ENCODE results near the gene SETD2. TPM values are rescaled to one million over a fixed set of nuclear protein-coding genes. Genes with fewer than 3 reads are reported as not detected.
A peak's percentile ranks its signal among the peaks of the same experiment; 100 is the strongest.

The SETD2 gene
- total and polyA plus RNA-seq, 9 of the 15 experiments (the other 6 are each of a cell fraction or from before 2014, with no cell fraction given): 8.2 to 44.0 (median 33.6) TPM

- peaks cover 10 to 16% of the 10 kb centered on the region in 2 experiments for H3K4me1 ChIP-seq (replicated peaks in 1 of 2; ENCODE audit: control insufficient read depth in 2 of 2, insufficient read depth in 2 of 2, low read length in 2 of 2)
- DNase-seq (ENCODE audit: extremely low read depth in 1 of 4, low spot score in 3 of 4): no peak
- H3K27ac ChIP-seq (ENCODE audit: extremely low read depth, low read depth, low read length): no peak overlapping the region
- H3K79me2 ChIP-seq (ENCODE audit: control insufficient read depth, insufficient read depth, low read length): no peaks in the 10 kb centered on the region; the same call in 2 of the 3 replicates
- CTCF ChIA-PET (ENCODE audit: low intra/inter-chr PET ratio): no interaction called here
- peaks cover 57% of the 10 kb centered on the region for H3K36me3 ChIP-seq (ENCODE audit: control insufficient read depth, insufficient read depth, low read length)
- BruUV-seq (replicated peaks): no TSS peak
- no peak overlapping the region for H3K4me2 ChIP-seq (ENCODE audit: insufficient read depth, low read length)
- H3K9me1 ChIP-seq (ENCODE audit: control insufficient read depth, insufficient read depth, low read length): no peaks in the 10 kb centered on the region
- no peaks in the 10 kb centered on the region for H3K27me3 ChIP-seq (ENCODE audit: control insufficient read depth in 2 of 2, insufficient read depth in 2 of 2, low read length in 2 of 2)
- intact Hi-C loops (cut with micrococcal nuclease) (no loop called here), in situ Hi-C loops (cut with MboI) (no loop called here)
- no peaks in the 10 kb centered on the region for H4K20me1 ChIP-seq (replicated peaks; ENCODE audit: control insufficient read depth, insufficient read depth, low read length)
- no peaks in the 10 kb centered on the region for H3K9me3 ChIP-seq (replicated peaks; ENCODE audit: control insufficient read depth, insufficient read depth, low read depth, low read length)
- TF ChIP-seq ZNF551 (CRISPR knock-in tag; IDR thresholded peaks at IDR 0.05) (no peak), ETS2 (tag; IDR thresholded peaks at IDR 0.05; ENCODE audit: borderline replicate concordance, poor library complexity, severe bottlenecking) (no peak), PRPF4 (IDR thresholded peaks at IDR 0.05; ENCODE audit: insufficient read depth, low read depth, low read length, poor library complexity, severe bottlenecking) (no peak), NFXL1 (CRISPR knock-in tag; IDR thresholded peaks at IDR 0.05) (no peak), ZBTB40 (IDR thresholded peaks at IDR 0.05) (peak; percentile 81), ZBTB40 (CRISPR knock-in tag; IDR thresholded peaks at IDR 0.05) (peak; percentile 78), ARNT (IDR thresholded peaks at IDR 0.05) (no peak), ZNF589 (CRISPR knock-in tag; IDR thresholded peaks at IDR 0.05; ENCODE audit: low read depth) (no peak), ZBTB8A (IDR thresholded peaks at IDR 0.05; ENCODE audit: partially characterized antibody) (no peak), HCFC1 (IDR thresholded peaks at IDR 0.05; ENCODE audit: low read depth, low read length) (no peak)
- FAIRE-seq: no peak
- H3K4me3 ChIP-seq: no peak overlapping the region
- ATAC-seq: no peak
- POLR2A ChIA-PET: interaction anchor here (0.6 to 2.8 kb wide), 5 partner anchors 8 to 23 kb away, joined by 3 to 16 read pairs (median 4); no protein-coding TSS in a partner anchor
- no peak overlapping the region for H2AFZ ChIP-seq (ENCODE audit: low read depth, low read length)
- WGBS (ENCODE audit: insufficient coverage, low coverage, missing lambda C conversion rate): 80% methylated on average over 3 of the region's 3 CpGs
- H3K9ac ChIP-seq (ENCODE audit: insufficient read depth in 1 of 2, low read depth in 2 of 2, low read length in 2 of 2): no peak overlapping the region
These were observed 122.8 kb downstream of the SETD2 start for GRCh38 chr3:47041114-47041513.
